ENCODE measurements around the gene CCL19.

Gene CCL19

DNA sequence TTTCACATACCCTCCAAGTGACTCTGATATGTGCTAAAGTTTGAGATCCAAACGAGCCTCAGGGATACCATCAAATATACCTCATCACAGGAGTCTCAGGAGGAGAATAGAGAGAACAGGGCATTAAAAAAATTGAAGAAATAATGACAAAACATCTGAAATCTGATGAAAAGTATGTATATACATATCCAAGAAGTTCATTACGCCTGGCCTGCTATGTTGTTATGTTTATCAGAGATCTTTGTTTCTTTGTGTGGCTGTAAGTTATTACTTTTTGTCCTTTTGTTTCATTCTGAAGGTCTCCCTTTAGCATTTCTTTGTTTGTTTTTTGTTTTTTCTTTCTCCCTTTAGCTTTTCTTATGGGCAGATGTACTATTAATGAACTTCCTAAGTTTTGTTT lies 2.5 kb upstream of the CCL19 start:
- DNase-seq = no peak

DNA sequence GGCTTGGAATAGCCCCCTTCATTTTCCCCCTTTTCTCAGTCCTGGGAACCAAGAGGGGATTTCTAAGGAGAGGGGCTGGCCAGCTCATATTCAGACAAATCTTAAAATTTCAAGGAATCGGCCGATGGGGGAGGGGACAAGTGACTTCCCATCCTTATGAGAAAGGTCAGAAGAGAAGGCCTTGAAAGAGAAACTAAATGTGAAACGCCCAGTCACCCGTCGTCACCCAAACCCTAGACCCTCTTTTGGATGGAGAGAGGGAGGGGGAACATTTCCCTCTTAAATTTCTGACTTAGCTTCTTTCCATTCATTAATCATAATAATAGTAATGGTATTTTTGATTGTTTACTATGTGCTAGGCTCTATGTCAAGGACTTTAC lies 850 bp upstream of the CCL19 start:
- no peak for DNase-seq

DNA sequence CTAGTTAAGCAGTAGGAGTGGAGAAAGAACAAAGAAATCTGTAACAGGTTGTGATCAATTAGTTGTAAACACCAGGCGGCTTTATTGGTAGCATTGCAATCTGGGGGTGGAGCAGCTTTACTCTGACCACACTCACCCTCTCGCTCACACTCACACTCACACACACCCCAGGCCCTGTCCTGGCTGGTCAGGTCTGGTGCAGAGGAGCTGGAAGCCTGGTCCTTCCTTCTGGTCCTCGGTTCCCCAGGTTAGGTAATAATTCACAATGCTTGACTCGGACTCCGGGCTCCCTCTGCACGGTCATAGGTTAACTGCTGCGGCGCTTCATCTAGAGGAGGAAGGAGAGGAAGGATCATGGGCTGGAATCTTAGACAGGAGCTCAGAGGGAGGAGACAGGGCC lies 1.6 kb downstream of the CCL19 start:
- no peak for DNase-seq

DNA sequence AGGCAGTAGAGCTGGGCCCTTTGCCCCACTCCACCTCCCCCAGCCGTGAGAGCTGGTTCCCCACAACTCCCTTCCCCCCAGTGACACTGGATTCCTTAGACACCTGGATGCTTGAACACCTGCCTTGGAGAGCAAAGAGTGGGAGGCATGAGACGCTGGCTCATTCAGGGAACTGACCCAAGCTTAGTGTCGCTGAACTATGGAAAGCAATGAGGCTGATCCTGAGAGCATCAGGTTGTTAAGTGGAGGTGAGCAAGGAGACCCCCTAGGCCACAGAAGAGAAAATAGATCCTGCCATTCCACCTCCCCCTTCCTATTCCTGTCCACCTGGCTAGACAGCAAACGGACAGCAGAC lies 2.0 kb downstream of the CCL19 start:
- peak; percentile 73 for DNase-seq

DNA sequence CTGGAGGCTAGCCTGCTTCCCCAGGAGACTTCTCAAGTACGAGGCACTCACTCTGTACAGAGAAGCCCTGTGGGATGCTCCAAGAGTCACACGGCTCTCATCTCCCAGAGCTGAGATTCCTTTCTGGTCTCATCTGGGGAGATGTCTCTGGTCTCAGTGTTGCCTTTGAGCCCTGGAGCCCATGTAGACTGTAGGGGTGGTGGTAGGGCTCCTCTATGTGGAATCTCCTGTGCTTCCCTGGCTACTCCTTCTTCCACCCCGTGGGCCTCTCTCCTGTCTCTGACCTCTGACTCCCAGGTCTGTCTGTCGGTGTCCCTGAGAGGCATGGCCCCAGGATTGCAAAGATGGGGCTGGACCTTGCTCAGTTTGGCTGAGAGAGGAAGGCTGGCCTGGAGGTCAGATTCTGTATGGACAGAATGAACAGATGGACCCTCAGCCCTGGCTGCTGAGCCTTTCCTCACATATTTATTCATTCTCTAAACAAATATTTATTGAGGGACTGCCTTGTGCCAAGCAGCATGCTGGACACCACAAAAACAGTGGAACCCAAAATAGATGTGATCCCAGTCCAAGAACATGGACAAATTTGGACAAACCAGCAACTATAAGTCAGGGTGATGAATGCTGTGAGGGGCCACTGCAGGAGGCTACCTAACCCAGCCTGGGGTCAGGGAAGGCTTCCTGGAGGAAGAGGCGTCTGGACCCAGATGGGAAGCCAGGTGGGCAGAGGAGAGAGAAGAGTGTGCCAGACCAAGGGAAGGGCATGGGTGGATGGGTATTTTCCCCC lies 2.6 kb downstream of the CCL19 start:
- peak; percentile 34 for DNase-seq

DNA sequence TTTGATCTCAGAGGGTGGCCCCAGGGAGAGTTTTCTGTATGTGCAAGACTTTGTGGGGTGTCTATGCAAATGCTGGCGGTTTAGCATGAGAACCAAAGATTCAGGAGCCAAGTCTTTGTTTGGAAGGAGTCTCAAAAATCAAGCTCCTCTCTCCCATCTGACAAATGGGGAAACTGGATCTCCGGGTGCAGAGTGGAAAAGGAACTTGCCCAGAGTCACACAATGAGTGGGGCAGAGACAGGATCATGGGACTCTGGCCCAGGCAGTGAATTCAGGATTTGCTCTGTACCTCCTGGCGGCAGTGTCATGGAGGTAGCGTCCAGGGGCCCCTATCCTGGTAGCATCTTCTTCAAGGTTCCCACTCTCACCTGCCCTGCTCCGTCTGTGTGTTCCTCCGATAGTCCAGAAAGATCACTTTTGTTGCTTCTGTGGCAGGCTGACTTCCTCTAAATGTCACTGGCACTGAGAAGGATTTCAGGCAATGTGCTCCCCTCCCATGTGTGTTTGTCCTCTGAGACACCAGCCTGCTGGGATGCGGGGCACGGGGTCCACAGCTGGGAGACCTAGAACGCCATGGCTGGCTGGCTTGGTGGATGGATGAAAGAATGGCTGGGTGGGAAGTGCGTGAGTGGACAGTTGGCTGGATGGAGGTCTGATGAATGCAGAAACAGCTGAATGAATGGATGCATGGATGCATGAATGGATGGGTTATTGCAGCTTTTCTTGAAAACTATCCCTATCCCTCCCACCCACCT lies 3.6 kb downstream of the CCL19 start:
- no peak for DNase-seq

DNA sequence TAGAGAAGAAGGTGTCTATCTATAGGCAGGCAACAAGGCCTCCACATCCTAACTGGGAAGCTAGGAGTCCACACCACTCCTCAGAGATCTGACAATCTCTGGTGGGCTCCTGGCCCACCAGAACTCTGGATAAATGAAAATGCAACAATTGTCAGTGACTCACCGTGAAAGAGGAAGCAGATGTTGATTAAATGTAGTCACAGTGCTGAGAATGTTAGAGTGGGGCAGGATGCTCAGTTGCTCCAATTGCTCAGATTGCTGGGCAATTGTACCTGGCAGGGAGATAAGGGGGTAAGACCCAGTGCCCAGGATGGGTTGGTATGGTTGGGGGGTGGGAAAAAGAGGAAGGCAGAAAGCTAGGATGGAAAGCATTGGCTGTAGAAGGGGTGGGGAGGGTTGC lies 4.3 kb downstream of the CCL19 start:
- DNase-seq = no peak

DNA sequence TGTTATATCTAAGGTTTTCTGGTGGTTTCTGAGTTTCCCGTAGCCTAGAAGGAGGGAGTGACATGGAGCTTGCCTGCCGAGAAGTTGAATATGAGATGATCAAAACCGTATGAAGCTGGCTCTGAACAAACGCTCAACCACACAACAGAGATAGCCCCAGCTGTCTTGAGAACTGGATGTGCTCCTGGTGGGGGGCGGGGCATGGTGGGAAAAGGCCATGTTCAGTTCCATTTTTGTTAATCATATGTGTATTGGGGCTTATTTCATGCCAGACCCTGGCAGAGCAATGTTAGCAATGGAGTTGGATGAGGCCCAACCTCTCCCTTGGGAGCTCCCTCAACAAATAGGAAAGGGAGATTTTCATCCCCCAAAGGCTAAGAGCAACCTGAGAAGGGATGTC lies 4.8 kb downstream of the CCL19 start:
- no peak for DNase-seq

DNA sequence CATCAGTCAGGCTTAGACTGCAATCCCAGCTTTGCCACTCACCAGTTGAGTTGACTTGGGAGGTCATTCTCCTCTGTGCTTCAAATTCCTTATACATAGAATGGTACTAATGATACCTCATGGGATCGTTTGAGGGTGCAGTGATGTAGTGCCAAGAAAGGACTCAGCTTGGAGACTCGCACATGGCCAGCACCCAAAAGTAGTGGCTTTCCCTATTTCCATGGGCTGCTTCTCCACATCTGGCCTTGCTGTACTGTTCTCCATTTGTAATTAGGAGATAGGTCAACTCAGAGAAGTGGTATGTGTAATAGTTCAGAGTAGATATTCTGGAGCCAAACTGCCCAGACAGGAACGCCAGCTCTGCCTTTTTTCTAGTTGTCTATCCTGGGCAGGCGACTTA lies 5.5 kb downstream of the CCL19 start:
- DNase-seq = no peak

DNA sequence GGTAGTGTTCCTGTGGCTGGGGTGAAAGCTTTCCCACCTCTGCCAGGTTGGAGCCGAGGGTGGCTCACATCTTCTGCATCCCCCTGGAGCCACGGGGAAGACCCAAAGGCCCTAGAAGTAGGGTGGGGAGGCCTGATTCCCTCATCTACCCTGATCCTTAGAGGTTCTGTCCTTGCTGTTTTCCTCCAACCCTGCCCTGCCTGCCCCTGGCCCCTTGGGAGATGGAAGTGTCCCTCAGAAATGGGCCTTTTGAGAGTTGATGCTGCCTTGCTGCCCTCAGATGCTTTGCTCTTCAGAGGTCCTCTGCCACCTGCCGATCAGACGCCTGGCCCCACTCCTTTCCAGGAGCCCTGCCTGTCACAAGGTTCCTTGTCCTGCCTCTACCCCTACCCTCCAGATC lies 6.3 kb downstream of the CCL19 start:
- DNase-seq = no peak

DNA sequence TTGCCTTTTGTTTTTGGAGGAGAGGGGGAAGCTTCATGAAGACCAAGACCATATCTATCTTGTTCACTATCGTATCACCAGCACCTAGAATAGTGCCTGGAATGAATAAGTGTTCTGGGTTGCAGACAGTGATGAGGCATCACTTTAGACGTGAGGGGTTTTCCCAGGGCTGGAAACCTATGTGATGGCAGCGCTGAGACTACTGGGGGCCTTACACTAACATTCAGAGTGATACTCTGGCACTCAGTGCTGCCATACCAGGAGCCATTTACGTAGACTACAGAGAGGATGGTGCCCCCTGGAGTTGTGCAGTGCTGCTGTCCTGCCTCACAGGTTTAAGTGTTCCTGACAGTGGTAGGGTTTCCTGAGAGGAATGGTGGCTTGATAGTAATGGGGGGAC lies 6.9 kb downstream of the CCL19 start:
- DNase-seq = no peak

DNA sequence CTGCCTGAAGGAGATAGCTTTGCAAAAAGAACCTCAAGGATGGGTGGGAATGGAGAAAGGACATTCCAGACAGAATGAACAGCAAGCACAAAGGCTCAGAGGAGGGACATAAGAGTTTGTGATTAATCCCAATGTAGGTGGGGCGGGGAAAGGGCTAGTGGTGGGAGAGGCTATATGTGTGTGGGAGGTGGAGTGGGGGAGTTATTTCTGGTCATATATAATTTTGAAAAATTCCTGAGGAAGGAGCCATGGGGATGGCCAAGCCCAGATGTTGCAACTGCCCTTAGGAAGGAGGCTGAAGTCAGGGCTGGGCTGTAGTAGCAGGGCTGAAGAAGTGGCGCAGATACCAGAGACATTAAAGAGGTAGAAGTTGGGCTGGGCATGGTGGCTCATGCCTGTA lies 15.2 kb downstream of the CCL19 start:
- DNase-seq = no peak

DNA sequence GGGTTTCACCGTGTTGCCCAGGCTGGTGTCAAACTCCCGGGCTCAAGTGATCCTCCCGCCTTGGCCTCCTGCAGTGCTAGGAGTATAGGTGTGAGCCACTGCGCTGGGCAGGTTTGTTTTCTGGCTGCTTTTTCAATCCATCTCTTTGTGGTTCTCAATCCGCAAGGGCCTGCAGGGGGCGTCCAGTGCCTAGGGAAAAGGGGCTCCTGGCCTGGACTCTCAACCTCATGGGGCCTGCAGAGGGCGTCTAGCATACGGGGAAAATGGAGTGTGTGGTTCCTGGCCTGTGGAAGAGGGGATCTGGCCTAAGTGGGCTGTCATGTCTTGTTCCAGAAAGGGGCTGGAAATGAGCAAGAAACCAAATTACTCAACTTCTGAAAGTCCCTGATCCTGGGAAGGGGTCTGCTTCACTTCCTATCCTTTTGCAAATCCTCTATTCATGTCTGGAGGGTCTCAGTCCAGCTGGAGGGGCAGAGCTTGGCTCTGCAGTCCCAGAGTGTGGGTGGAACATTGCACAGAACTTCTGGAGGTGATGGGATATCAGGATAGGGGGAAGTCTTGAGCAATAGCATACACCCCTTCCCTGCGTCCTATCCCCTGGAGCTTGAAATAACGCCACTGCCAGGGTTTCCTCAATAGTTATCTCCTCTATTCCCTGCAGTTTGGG lies 15.9 kb downstream of the CCL19 start:
- peak; percentile 88 for DNase-seq

DNA sequence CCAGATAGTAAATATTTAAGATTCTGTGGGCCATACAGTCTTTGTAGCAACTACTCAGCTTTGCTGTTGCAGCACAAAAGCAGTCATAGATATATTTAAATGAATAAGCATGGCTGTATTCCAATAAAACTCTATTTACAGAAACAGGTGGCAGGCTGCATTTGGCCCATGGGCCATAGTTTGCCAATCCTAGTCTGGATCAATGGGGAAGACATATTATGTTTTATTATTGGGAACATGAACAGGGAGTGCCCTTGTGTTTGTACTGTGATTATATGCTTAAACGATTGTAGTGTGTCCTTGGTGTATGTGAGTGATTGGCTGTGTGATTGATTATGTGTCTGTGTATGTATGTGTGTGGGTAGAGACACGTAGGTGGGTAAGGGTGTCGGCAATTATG lies 16.6 kb downstream of the CCL19 start:
- no peak for DNase-seq

DNA sequence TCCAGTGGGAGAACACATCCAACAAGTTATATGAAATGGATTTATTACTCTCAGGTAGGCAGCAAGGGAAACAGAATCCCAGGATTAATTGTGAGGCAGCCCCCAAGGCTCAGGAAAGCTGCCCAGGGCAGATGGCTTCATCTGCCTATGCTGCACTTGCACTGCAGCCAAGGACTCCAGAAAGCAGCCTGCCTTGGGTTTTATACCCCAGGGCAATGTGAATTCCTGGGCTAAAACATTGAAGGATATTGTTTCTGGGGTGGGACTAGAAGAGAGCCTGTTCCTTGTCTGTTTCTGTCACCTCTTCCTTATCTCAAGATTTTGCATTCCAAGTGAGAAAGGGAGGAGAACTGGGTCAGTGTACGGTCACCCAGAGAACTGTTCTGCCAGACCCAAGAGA lies 19.8 kb downstream of the CCL19 start:
- no peak for DNase-seq

DNA sequence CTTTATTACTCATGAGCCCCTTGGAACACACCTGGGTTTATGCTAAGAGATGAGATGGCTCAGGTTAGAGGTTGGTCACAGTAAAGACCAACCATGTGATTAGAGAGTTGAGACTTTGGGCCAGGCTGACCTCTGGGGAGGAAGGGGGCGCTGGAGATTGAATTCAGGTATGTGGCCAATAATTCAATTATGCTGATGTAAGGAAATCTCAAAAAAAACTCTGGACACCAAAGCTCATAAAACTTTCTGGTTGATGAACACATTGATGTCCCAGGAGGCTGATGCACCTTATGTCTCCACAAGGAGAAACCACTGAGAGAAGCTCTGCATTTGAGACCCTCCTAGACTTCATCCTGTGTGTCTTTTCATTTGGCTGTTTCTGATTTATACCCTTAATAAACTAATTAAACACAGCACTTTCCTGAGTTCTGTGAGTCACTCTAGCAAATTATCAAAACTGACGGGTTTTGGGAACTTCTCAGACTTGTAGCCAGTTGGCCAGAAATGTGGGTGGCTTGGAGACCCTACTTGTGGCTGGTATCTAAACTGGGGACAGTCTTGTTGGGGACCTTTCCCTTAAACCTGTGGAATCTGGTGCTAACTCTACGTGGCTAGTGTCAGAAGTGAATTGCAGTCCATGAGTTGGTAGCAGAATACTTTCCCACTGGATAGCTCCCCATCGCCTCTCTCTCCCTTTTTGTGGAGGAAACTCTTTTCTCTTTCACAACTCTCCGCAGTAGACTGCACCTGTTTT lies 21.1 kb downstream of the CCL19 start:
- no peak for DNase-seq

DNA sequence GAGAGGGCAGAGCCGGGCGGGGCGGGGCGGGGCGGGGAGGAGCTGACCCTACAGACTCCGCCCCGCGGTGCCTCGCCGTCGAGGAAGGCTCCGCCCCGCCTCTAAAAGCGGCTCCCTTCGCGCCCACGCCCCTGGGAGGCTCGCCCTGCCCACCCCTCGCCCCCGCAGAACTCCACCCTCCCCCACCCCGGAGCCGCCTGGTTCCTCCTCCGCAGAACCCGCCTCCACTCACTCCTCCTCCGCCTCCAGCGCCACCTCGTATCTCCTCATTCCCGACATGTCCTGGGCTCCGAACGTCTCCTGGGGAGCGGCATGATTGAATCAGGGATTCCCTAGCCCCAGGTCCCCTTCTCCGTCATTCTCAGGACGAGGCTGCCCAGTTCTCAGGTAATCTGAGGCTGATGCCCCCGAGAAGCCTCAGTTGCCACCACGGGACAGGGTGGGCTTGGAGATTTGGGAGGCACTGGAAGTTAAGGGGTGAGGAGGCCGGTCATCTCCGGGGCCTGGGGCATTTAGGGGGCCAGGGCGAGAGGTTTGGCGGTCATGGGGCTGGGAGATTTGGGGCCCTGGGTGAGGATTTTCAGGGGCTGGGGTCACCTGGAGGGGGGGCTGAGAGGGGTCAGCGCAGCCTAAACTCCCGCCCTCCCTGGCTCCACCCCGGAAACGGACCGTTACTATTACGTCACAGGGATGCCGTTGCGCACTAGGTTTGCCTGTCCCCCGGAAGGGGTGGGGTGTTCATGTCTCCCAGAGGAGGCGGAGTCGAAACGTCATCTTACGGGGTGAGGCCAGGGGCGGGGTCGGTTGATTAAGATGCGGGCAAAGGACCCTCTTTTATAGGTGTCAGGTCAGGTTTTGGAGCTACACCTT lies 25.5 kb downstream of the CCL19 start:
- DNase-seq = peak; percentile 98

DNA sequence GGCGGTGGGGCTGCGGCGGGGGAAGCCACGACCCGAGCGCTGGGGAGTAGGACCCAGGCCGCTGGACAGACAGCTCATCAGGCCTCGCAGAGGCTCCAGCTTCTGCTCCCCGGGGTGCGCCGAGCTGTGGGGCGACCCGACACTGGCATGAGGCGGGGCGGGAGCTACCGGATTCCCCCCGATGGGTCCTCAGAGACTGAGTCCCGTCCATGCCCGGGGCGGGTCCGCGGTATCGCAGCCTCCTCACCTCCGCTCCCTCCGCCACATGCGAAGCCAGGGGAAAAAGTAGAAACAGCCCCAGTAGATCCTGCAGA lies 26.1 kb downstream of the CCL19 start:
- DNase-seq = no peak

DNA sequence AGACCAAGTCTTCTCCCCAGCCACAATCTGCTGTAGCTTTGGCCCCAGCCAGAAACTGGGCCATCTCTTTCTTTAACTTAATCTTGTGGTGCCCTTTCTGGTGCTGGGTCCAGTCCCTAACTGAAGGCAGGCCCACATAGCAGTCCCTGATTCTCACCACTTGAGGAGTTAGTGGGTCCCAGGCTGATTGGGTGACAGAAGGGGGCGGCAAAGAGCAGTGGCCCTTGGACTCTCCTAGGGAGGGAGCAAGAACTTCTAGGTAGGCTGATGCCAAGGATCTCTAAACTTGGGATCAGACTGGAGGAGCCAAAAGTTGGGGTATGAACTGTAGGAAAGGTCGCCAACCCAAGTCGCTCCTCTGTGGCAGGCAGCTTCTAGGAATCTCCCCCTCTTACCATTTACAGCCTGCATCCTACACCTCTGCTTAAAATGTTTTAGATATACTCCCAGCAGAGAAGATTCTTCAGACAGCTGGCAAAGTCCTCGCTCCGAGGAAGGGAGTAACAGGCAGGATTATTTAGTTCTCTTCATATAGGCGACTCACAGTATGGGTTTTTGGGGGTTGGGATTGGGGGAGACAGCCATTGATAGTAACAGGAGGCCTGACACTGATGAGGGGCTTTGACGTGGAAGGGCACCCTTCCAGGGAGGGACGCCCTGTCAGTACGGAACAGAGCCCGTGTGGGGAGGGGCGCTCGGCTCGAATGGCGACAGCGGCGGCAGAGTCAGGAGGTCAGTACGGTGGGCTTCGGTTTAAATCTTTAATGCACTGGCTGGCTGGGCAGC lies 26.6 kb downstream of the CCL19 start:
- peak; percentile 73 for DNase-seq

DNA sequence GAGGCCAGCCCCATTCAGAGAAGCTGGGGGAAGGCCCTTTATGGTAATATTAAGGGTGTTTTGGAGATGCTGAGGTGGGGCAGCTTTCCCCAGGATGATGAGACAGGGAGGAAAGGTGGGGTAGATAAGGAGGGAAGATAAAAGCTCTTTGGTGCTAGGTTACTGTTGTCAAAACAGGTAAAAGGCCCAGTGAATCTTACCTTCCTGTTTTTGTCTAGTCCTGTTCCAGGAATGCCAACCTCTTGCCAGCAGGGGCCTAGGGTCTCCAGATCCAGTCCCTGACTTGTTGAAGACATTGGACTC lies 27.8 kb downstream of the CCL19 start:
- no peak for DNase-seq

DNA sequence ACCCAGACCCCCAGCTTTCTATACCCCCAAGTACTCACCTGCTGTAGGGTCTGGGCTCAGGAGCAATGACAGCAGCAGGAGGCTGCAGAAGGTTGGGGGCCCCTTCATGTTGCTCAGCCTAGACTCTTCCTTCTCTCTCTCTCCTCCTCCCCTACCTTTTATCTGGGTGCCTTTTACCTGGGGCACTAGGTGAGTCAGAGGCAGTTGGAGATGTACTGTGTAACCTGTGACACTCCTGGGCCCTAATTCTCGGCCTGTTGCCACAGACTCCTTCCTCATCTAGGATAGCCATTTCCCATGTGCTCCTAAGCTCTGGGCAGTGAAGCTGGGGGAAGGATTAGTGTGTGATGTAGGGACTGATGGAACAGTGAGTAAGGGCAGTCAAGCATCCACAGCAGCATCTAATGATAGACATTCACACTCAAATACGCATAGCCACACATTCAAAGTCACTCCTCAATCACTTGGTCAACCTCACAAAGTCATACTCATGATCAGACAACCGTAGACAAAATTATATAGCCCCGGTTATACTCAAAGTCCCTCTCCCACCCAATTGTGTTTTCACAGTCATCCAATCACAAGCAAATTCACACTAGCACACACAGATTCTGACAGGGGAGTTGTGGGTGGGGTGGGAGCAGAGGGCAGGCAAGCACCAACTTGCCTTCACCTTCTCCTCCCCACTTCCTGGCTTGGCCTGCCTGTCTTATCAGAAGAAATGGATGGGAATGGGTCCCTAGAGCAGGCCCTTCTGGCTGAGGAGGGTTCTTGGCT lies 28.4 kb downstream of the CCL19 start, which contains the start of gene CCL27:
CCL27 (minus strand) TSS at position 132 of the 777 bp plus-strand sequence; CDS start at position 108, 24 bp downstream.
- DNase-seq = no peak

All from NCI-H69 (cell line).